Gastroesophageal sphincter (tissue), 3 donors: ENCODE data around the gene ATP2A3.

Source experiments
- CTCF ChIP-seq, 4 experiments: fragments of 200-600 bp in 2 of 4; fragments of 450-650 bp in 2 of 4; sonication (generic) in 1 of 4; IDR thresholded peaks; one replicate each; pipeline ENCODE4 v1.5.1; 2017 to 2019; ENCODE audit warnings: antibody characterized with exemption in 4 of 4, mild to moderate bottlenecking in 2 of 4, moderate library complexity in 2 of 4
- EP300 ChIP-seq: sonication (generic); formaldehyde crosslinking; IDR thresholded peaks from one replicate; pipeline ENCODE4 v1.6.1; 2017; ENCODE audit warnings: antibody characterized with exemption, mild to moderate bottlenecking
- POLR2AphosphoS5 ChIP-seq: sonication (generic); formaldehyde crosslinking; IDR thresholded peaks from one replicate; pipeline ENCODE4 v1.6.1; 2017; ENCODE audit warnings: antibody characterized with exemption

- TF ChIP-seq CTCF (IDR thresholded peaks at IDR 0.05): no peak
- no peak for TF ChIP-seq EP300
- no peak for TF ChIP-seq POLR2AphosphoS5
Observed at GRCh38 chr17:3980381-3981014, 16.3 kb upstream of the ATP2A3 start.
